ENCODE measurements around the gene ARL6. TPM values are rescaled to one million over a fixed set of nuclear protein-coding genes. Genes with fewer than 3 reads are reported as not detected.

ARL6 gene
- polyA plus RNA-seq, 1 donor from 2014 or later = 18.2 TPM

GRCh38 chr3:97815149-97815917, 50.8 kb downstream of the ARL6 start:
- Histone ChIP-seq H3K79me2 (replicated peaks; ENCODE audit: insufficient read depth, low read length) (no peaks in the 10 kb centered on the region), H3K9me2 (ENCODE audit: insufficient read depth, low read length) (no peaks in the 10 kb centered on the region), H3K4me3 (ENCODE audit: low read length) (no peak overlapping the region), H2AFZ (ENCODE audit: low read depth, low read length) (no peak overlapping the region), H3K27me3 (ENCODE audit: insufficient read depth, low read depth, low read length) (peaks cover 13% of the 10 kb centered on the region), H3K9me3 (ENCODE audit: low read length) (no peaks in the 10 kb centered on the region), H3K4me2 (ENCODE audit: low read length) (no peak overlapping the region), H3K36me3 (ENCODE audit: insufficient read depth, low read length) (no peaks in the 10 kb centered on the region), H3K9ac (ENCODE audit: low read length) (no peak overlapping the region), H4K20me1 (ENCODE audit: insufficient read depth) (no peaks in the 10 kb centered on the region), H3K27ac (ENCODE audit: low read length) (no peak overlapping the region), H3F3A (ENCODE audit: insufficient read depth, low read length, poor library complexity, severe bottlenecking) (no peaks in the 10 kb centered on the region)
- TF ChIP-seq POLR2AphosphoS5 (IDR thresholded peaks at IDR 0.05) (no peak), EZH2 (IDR thresholded peaks at IDR 0.05; ENCODE audit: borderline replicate concordance, insufficient read depth, low read length, poor library complexity, severe bottlenecking) (no peak), SMC3 (conservative IDR thresholded peaks at IDR 0.05; ENCODE audit: poor library complexity) (no peak)

- Histone ChIP-seq H3K36me3 (ENCODE audit: insufficient read depth, low read length) (no peaks in the 10 kb centered on the region), H3K9me2 (ENCODE audit: insufficient read depth, low read length) (no peaks in the 10 kb centered on the region), H3K4me2 (ENCODE audit: low read length) (no peak overlapping the region), H3K4me3 (ENCODE audit: low read length) (no peak overlapping the region), H2AFZ (ENCODE audit: low read depth, low read length) (no peak overlapping the region), H3K9ac (ENCODE audit: low read length) (no peak overlapping the region), H3F3A (ENCODE audit: insufficient read depth, low read length, poor library complexity, severe bottlenecking) (no peaks in the 10 kb centered on the region), H3K27me3 (ENCODE audit: insufficient read depth, low read depth, low read length) (peaks cover 27% of the 10 kb centered on the region), H3K9me3 (ENCODE audit: low read length) (no peaks in the 10 kb centered on the region), H4K20me1 (ENCODE audit: insufficient read depth) (no peaks in the 10 kb centered on the region), H3K79me2 (replicated peaks; ENCODE audit: insufficient read depth, low read length) (no peaks in the 10 kb centered on the region), H3K27ac (ENCODE audit: low read length) (no peak overlapping the region)
- TF ChIP-seq EZH2 (IDR thresholded peaks at IDR 0.05; ENCODE audit: borderline replicate concordance, insufficient read depth, low read length, poor library complexity, severe bottlenecking) (no peak), EP300 (conservative IDR thresholded peaks at IDR 0.05; ENCODE audit: poor library complexity, severe bottlenecking) (no peak), CTCF (IDR thresholded peaks at IDR 0.05; ENCODE audit: poor library complexity, severe bottlenecking) (no peak), TAF1 (IDR thresholded peaks at IDR 0.05; ENCODE audit: low read depth) (no peak), POLR2AphosphoS5 (IDR thresholded peaks at IDR 0.05) (no peak), REST (IDR thresholded peaks at IDR 0.05; ENCODE audit: borderline replicate concordance) (no peak), RAD21 (conservative IDR thresholded peaks at IDR 0.05) (no peak), SMC3 (conservative IDR thresholded peaks at IDR 0.05; ENCODE audit: poor library complexity) (no peak), MXI1 (conservative IDR thresholded peaks at IDR 0.05; ENCODE audit: poor library complexity, severe bottlenecking) (no peak)
Measured at GRCh38 chr3:97816811-97817210, 52.3 kb downstream of the ARL6 start.

Measured in neural cell (in vitro differentiated cells).